Measurements from ENCODE around the gene HELZ.

DNA sequence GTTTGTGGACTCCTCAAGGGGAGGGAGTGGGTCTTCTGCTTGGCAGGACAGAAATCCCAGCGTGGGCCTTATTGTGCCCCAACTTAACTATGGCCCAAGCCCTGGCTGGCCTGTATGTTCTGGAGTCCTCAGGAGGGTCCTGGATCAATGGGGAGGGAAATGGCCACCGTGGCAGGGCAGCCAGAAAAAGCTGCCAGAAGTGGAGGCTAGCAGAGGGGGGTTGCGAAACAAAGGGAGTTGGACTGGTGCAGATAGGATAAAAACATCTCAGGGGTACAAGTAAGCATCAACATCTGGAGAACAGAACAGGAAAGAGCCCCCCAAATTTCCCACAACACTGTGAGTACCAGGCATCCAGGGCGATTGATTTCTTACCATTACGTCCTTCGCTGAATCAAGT lies 204.3 kb downstream of the HELZ start:
- TF ChIP-seq, protein P1, sequence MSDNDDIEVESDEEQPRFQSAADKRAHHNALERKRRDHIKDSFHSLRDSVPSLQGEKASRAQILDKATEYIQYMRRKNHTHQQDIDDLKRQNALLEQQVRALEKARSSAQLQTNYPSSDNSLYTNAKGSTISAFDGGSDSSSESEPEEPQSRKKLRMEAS (IDR thresholded peaks at IDR 0.05; ENCODE audit: insufficient read depth, insufficient read length) = no peak
- no peak for TF ChIP-seq MYC (IDR thresholded peaks at IDR 0.05; ENCODE audit: low read depth, low read length)
- TF ChIP-seq POLR2A (IDR thresholded peaks at IDR 0.05; ENCODE audit: low read depth, low read length) = no peak
- TF ChIP-seq, protein P2, sequence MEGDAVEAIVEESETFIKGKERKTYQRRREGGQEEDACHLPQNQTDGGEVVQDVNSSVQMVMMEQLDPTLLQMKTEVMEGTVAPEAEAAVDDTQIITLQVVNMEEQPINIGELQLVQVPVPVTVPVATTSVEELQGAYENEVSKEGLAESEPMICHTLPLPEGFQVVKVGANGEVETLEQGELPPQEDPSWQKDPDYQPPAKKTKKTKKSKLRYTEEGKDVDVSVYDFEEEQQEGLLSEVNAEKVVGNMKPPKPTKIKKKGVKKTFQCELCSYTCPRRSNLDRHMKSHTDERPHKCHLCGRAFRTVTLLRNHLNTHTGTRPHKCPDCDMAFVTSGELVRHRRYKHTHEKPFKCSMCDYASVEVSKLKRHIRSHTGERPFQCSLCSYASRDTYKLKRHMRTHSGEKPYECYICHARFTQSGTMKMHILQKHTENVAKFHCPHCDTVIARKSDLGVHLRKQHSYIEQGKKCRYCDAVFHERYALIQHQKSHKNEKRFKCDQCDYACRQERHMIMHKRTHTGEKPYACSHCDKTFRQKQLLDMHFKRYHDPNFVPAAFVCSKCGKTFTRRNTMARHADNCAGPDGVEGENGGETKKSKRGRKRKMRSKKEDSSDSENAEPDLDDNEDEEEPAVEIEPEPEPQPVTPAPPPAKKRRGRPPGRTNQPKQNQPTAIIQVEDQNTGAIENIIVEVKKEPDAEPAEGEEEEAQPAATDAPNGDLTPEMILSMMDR (IDR thresholded peaks at IDR 0.05; ENCODE audit: extremely low read depth in 1 of 2, insufficient read depth in 1 of 2, low read depth in 1 of 2, low read length in 2 of 2) = no peak
- no peak for TF ChIP-seq EZH2 (IDR thresholded peaks at IDR 0.05; ENCODE audit: borderline replicate concordance, low read depth, low read length, severe bottlenecking)
- no peak for TF ChIP-seq POLR2AphosphoS5 (IDR thresholded peaks at IDR 0.05; ENCODE audit: insufficient read depth, low read depth, low read length)
- no peak for TF ChIP-seq FOS (IDR thresholded peaks at IDR 0.05; ENCODE audit: borderline replicate concordance, insufficient read depth, low read length)
- TF ChIP-seq JUN (IDR thresholded peaks at IDR 0.05; ENCODE audit: borderline replicate concordance, insufficient read depth, insufficient read length, low read depth) = no peak
- TF ChIP-seq GATA2 (IDR thresholded peaks at IDR 0.05; ENCODE audit: insufficient read depth, insufficient read length, low read depth, low read length) = no peak
